WTC11 (cell line): ENCODE measurements around the gene FLT1. TPM values are rescaled to one million over a fixed set of nuclear protein-coding genes. Genes with fewer than 3 reads are reported as not detected.

ENCODE experiments used
- ATAC-seq: fragments of 200-7000 bp; cut with Tn5 transposase; 2 replicates; pipeline ENCODE4 v1.10.0; 2021; ENCODE audit warnings: mild to moderate bottlenecking, moderate library complexity
- CTCF ChIA-PET: fragments of 300-600 bp; sonication (Branson Sonifier 250); formaldehyde crosslinking; loops from one replicate; lab custom pipeline; 2021; ENCODE audit warnings: antibody characterized with exemption; lab: Charles Lee
- POLR2A ChIA-PET: fragments of 350-600 bp; sonication (Branson Sonifier 250); formaldehyde crosslinking; loops from one replicate; lab custom pipeline; 2021; ENCODE audit warnings: antibody characterized with exemption; lab: Charles Lee
- DNase-seq: peaks from one replicate; pipeline ENCODE4 v3.0.0; 2021; ENCODE audit warnings: low spot score
- H3K27ac Mint-ChIP-seq: 2 replicates; pipeline ENCODE4 v1.8.0; 2021; ENCODE audit warnings: mixed read lengths
- H3K27me3 Mint-ChIP-seq: 2 replicates; pipeline ENCODE4 v1.8.0; 2021; ENCODE audit warnings: low read depth, mild to moderate bottlenecking, moderate library complexity, mixed read lengths
- H3K36me3 Mint-ChIP-seq: 2 replicates; pipeline ENCODE4 v1.8.0; 2021; ENCODE audit warnings: mixed read lengths
- H3K4me1 Mint-ChIP-seq: 2 replicates; pipeline ENCODE4 v1.8.0; 2022; ENCODE audit warnings: mixed read lengths
- H3K4me3 Mint-ChIP-seq: 2 replicates; pipeline ENCODE4 v1.8.0; 2021; ENCODE audit warnings: mild to moderate bottlenecking, moderate library complexity, mixed read lengths
- H3K9me3 Mint-ChIP-seq: 2 replicates; pipeline ENCODE4 v1.8.0; 2021; ENCODE audit warnings: mixed read lengths
- ATF3 ChIP-seq: sonication (generic); formaldehyde crosslinking; conservative IDR thresholded peaks from 2 replicates; pipeline ENCODE4 v1.8.1; 2022; ENCODE audit warnings: mild to moderate bottlenecking, missing genetic modification reagents
- CREB1 ChIP-seq: sonication (generic); formaldehyde crosslinking; IDR thresholded peaks from 2 replicates; pipeline ENCODE4 v1.8.0; 2023; ENCODE audit warnings: mild to moderate bottlenecking, missing genetic modification reagents
- CTCF ChIP-seq: fragments of 200-600 bp; IDR thresholded peaks from 2 replicates; pipeline ENCODE4 v1.8.0; 2022; ENCODE audit warnings: antibody characterized with exemption
- ETV6 ChIP-seq: sonication (generic); formaldehyde crosslinking; IDR thresholded peaks from 2 replicates; pipeline ENCODE4 v1.8.1; 2022; ENCODE audit warnings: mild to moderate bottlenecking, missing genetic modification reagents
- FOXP1 ChIP-seq: sonication (generic); formaldehyde crosslinking; IDR thresholded peaks from 2 replicates; pipeline ENCODE4 v1.8.0; 2022; ENCODE audit warnings: missing genetic modification reagents, mild to moderate bottlenecking, moderate library complexity, borderline replicate concordance
- HMGA2 ChIP-seq: fragments of 250-450 bp; sonication (Bioruptor Pico); IDR thresholded peaks from 2 replicates; pipeline ENCODE4 v1.4.0; 2021; ENCODE audit warnings: mild to moderate bottlenecking, moderate library complexity
- MLX ChIP-seq: sonication (generic); formaldehyde crosslinking; IDR thresholded peaks from 2 replicates; pipeline ENCODE4 v1.8.1; 2023; ENCODE audit warnings: mild to moderate bottlenecking, missing genetic modification reagents, moderate library complexity
- NR1H2 ChIP-seq: sonication (generic); formaldehyde crosslinking; IDR thresholded peaks from 2 replicates; pipeline ENCODE4 v1.9.0; 2021; ENCODE audit warnings: mild to moderate bottlenecking, moderate library complexity, missing genetic modification reagents
- OVOL2 ChIP-seq: fragments of 250-450 bp; sonication (Bioruptor Pico); IDR thresholded peaks from 2 replicates; pipeline ENCODE4 v1.9.0; 2021; ENCODE audit warnings: mild to moderate bottlenecking, borderline replicate concordance
- SOX15 ChIP-seq: fragments of 250-450 bp; sonication (Bioruptor Pico); IDR thresholded peaks from 2 replicates; pipeline ENCODE4 v1.9.0; 2021; ENCODE audit warnings: mild to moderate bottlenecking
- USF1 ChIP-seq: sonication (generic); formaldehyde crosslinking; IDR thresholded peaks from 2 replicates; pipeline ENCODE4 v1.8.0; 2022; ENCODE audit warnings: mild to moderate bottlenecking, missing genetic modification reagents
- USF2 ChIP-seq: sonication (generic); formaldehyde crosslinking; IDR thresholded peaks from 2 replicates; pipeline ENCODE4 v1.8.1; 2023; ENCODE audit warnings: mild to moderate bottlenecking, missing genetic modification reagents, moderate library complexity
- ZMAT4 ChIP-seq: fragments of 250-450 bp; sonication (Bioruptor Pico); IDR thresholded peaks from 2 replicates; pipeline ENCODE4 v1.9.0; 2021; ENCODE audit warnings: mild to moderate bottlenecking
- ZNF121 ChIP-seq: sonication (generic); formaldehyde crosslinking; IDR thresholded peaks from 2 replicates; pipeline ENCODE4 v1.8.0; 2023; ENCODE audit warnings: missing genetic modification reagents
- ZNF138 ChIP-seq: sonication (generic); formaldehyde crosslinking; conservative IDR thresholded peaks from 2 replicates; pipeline ENCODE4 v1.8.1; 2022; ENCODE audit warnings: mild to moderate bottlenecking, moderate library complexity, missing genetic modification reagents
- ZNF263 ChIP-seq: sonication (generic); formaldehyde crosslinking; IDR thresholded peaks from 2 replicates; pipeline ENCODE4 v1.8.1; 2022; ENCODE audit warnings: low read depth, mild to moderate bottlenecking, moderate library complexity, missing genetic modification reagents
- ZNF425 ChIP-seq: fragments of 250-450 bp; sonication (Bioruptor Pico); conservative IDR thresholded peaks from 2 replicates; pipeline ENCODE4 v1.9.0; 2021; ENCODE audit warnings: mild to moderate bottlenecking
- ZNF512 ChIP-seq: sonication (generic); formaldehyde crosslinking; IDR thresholded peaks from 2 replicates; pipeline ENCODE4 v1.8.1; 2022; ENCODE audit warnings: missing genetic modification reagents, borderline replicate concordance
- ZNF671 ChIP-seq: fragments of 250-450 bp; sonication (Bioruptor Pico); IDR thresholded peaks from 2 replicates; pipeline ENCODE4 v1.8.0; 2021; ENCODE audit warnings: mild to moderate bottlenecking
- total RNA-seq: library from RNA; stranded (reverse); gene quantifications from 3 replicates; pipeline ENCODE4 v1.2.3, GENCODE V29; 2021

FLT1 gene
- total RNA-seq, 1 experiment from 2014 or later = 66.3 TPM

GRCh38 chr13:28539625-28540286 lies 44.8 kb upstream of the FLT1 start:
- ATAC-seq = no peak
- H3K27me3 Mint-ChIP-seq = peaks cover 7% of the 10 kb centered on the region; the same call in 1 of the 2 replicates
- no peak for TF ChIP-seq FOXP1 (CRISPR knock-in tag)
- no peak for TF ChIP-seq CTCF
- TF ChIP-seq ZNF671 (CRISPR knock-in tag) = no peak
- TF ChIP-seq CREB1 (CRISPR knock-in tag) = no peak
- TF ChIP-seq OVOL2 (CRISPR knock-in tag) = no peak
- no peak for TF ChIP-seq ZNF263
- no peak for TF ChIP-seq HMGA2 (CRISPR knock-in tag)
- no peak for TF ChIP-seq ATF3
- no peak for TF ChIP-seq ZNF425
- TF ChIP-seq USF1 (CRISPR knock-in tag) = no peak
- TF ChIP-seq USF2 (CRISPR knock-in tag) = no peak
- TF ChIP-seq ZNF138 = no peak
- no peak for TF ChIP-seq ZNF121 (CRISPR knock-in tag)
- TF ChIP-seq ZNF512 = no peak
- TF ChIP-seq NR1H2 (CRISPR knock-in tag) = no peak
- TF ChIP-seq MLX (CRISPR knock-in tag) = no peak
- no peak for TF ChIP-seq ZMAT4 (CRISPR knock-in tag)
- TF ChIP-seq SOX15 = no peak
- no peak for TF ChIP-seq ETV6 (CRISPR knock-in tag)
- TF ChIP-seq, all 79 proteins: peak for 0
- peaks cover 11% of the 10 kb centered on the region; the same call in 1 of the 2 replicates for H3K36me3 Mint-ChIP-seq
- H3K4me3 Mint-ChIP-seq = no peak overlapping the region
- H3K9me3 Mint-ChIP-seq = peaks cover 33% of the 10 kb centered on the region
- ChIA-PET POLR2A (no interaction called here), CTCF (no interaction called here)
- no peak for DNase-seq
- peaks cover 16% of the 10 kb centered on the region for H3K4me1 Mint-ChIP-seq
- H3K27ac Mint-ChIP-seq = no peak overlapping the region
